Measurements from ENCODE around the gene BUD31. TPM values are rescaled to one million over a fixed set of nuclear protein-coding genes. Genes with fewer than 3 reads are reported as not detected.
A peak's percentile ranks its signal among the peaks of the same experiment; 100 is the strongest.

BUD31 gene
- total RNA-seq, 4 donors from 2014 or later, result 55.9 to 87.3 (median 75.8) TPM

DNA sequence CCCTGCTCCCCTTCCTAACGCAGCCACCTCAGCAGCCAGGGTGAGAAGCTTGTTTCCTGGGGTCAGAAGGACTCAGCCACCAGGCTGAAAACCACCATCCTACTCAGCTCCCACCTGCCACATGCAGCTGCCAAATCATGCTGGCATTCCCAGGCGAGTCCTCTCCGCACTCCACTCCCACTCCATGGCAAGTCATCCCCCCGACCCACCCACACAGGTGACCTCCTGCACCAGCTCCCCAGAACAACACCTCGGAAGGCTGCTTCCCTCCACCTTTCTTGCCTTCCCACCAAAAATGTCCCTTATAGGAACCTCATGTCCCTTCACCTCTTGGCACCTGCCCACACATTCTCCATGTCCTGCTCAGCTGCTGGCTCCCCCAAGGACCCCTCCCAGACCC is 5.0 kb upstream of the BUD31 start:
- TF ChIP-seq, protein P1, sequence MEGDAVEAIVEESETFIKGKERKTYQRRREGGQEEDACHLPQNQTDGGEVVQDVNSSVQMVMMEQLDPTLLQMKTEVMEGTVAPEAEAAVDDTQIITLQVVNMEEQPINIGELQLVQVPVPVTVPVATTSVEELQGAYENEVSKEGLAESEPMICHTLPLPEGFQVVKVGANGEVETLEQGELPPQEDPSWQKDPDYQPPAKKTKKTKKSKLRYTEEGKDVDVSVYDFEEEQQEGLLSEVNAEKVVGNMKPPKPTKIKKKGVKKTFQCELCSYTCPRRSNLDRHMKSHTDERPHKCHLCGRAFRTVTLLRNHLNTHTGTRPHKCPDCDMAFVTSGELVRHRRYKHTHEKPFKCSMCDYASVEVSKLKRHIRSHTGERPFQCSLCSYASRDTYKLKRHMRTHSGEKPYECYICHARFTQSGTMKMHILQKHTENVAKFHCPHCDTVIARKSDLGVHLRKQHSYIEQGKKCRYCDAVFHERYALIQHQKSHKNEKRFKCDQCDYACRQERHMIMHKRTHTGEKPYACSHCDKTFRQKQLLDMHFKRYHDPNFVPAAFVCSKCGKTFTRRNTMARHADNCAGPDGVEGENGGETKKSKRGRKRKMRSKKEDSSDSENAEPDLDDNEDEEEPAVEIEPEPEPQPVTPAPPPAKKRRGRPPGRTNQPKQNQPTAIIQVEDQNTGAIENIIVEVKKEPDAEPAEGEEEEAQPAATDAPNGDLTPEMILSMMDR (IDR thresholded peaks at IDR 0.05), result no peak
- TF ChIP-seq POLR2A (IDR thresholded peaks at IDR 0.05), result no peak
- no peak for TF ChIP-seq EP300 (IDR thresholded peaks at IDR 0.05)
- no peak for DNase-seq (ENCODE audit: low spot score in 2 of 2)
- H3K9me3 ChIP-seq, result no peaks in the 10 kb centered on the region
- 71 to 85% methylated on average over 5 of the region's 5 CpGs for WGBS, 2 donors
- H3K4me1 ChIP-seq, result peaks cover 0 to 64% (median 29%) of the 10 kb centered on the region in 4 donors
- H3K4me3 ChIP-seq, result no peak overlapping the region
- no peaks in the 10 kb centered on the region for H3K27me3 ChIP-seq
- peaks cover 0 to 63% (median 3%) of the 10 kb centered on the region in 3 donors for H3K36me3 ChIP-seq
- H3K27ac ChIP-seq, result peak overlapping the region in 2 of 4 donors; percentile 16 to 48

DNA sequence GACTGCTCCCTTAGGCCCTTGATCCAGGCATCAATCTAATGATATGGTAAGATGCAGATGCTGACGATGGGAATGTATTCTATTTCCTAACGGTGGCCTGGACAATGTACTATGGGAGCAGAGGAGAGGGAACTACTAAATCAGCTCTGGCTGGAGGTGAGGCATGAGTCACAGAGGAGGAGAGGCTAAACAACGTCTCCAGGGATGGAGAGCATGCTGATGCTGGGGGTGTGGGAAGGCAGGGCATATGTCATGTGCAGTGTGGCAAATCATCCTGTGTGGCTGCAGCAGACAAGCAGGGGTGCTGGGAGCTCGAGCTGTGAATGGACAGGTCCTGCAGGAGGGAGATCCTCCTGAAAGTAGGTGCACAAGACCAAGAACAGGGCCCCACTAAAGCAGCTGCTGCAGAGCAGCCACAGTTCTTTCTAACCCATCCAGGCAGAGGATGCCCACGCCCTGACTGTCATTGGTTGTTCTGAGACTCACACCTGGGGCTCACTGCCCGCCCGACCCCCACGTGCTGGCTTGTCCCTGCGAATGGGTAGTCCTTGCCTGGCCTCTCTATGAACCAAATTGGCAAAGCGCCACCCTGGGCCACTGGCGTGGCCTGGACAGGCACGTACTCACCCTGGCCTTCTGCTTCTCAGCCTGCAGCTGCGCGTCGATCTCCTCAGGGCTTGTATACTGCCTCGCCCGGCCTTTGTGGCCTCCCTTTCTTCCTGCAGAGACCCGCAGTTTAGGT is 4.4 kb upstream of the BUD31 start:
- Histone ChIP-seq H3K36me3 (peaks cover 0 to 56% (median 3%) of the 10 kb centered on the region in 3 donors), H3K4me3 (no peak overlapping the region), H3K27ac (peak overlapping the region in 2 of 4 donors; percentile 16 to 48), H3K9me3 (no peaks in the 10 kb centered on the region), H3K27me3 (no peaks in the 10 kb centered on the region), H3K4me1 (peaks cover 0 to 59% (median 29%) of the 10 kb centered on the region in 4 donors)
- DNase-seq (ENCODE audit: low spot score in 2 of 2), result no peak
- TF ChIP-seq EP300 (IDR thresholded peaks at IDR 0.05), result no peak
- TF ChIP-seq, protein P1 (IDR thresholded peaks at IDR 0.05), result no peak
- no peak for TF ChIP-seq POLR2A (IDR thresholded peaks at IDR 0.05)
- 75 to 77% methylated on average over 17 to 18 of the region's 18 CpGs for WGBS, 2 donors

DNA sequence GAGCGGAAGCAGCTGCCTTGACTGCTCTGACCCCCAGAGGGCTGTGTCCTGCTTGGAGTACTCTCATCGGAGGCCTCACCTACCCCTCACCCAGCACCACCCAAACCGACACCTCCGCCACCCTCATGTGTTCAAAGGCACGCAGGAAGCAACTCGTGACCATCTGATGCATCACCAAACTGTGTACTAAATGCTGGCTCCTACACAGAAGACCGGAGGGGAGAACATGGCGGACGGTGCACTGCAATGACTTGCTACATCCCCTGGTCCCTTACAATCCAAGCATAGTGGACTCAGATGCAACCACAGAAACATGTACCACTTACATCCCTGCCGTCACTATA is 3.8 kb upstream of the BUD31 start:
- Histone ChIP-seq H3K9me3 (no peaks in the 10 kb centered on the region), H3K27me3 (no peaks in the 10 kb centered on the region), H3K36me3 (peaks cover 0 to 51% (median 3%) of the 10 kb centered on the region in 3 donors), H3K4me1 (peaks cover 0 to 60% (median 33%) of the 10 kb centered on the region in 4 donors), H3K27ac (peak overlapping the region in 1 of 4 donors; percentile 48), H3K4me3 (no peak overlapping the region)
- DNase-seq (ENCODE audit: low spot score in 2 of 2), result no peak
- 87 to 90% methylated on average over 10 of the region's 10 CpGs for WGBS, 2 donors
- TF ChIP-seq, protein P1 (IDR thresholded peaks at IDR 0.05), result no peak
- TF ChIP-seq EP300 (IDR thresholded peaks at IDR 0.05) (no peak), POLR2A (IDR thresholded peaks at IDR 0.05) (no peak)

DNA sequence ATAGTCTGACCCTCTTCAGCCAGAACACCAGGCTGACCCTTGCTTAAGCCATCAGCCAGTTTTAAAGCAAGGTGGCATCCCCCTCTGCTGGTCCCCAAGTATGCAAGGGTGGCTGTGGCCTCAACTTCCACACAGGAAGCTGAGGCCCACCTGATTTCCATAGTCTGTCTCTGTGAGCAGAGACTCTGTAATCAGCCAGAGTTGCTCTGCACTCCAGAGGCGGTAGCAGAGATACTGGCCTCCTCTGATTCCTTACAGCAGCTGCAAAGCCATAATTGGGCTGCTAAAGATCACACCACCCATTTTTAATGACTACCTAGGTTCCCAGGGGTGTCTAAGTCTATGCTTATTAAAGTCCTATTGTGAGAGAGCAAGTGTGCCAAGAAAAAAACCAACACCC is 2.2 kb upstream of the BUD31 start:
- Histone ChIP-seq H3K36me3 (peaks cover 0 to 49% (median 5%) of the 10 kb centered on the region in 3 donors), H3K27me3 (no peaks in the 10 kb centered on the region), H3K27ac (peak overlapping the region in 2 of 4 donors; percentile 95 to 96), H3K4me1 (peaks cover 0 to 66% (median 39%) of the 10 kb centered on the region in 4 donors), H3K9me3 (no peaks in the 10 kb centered on the region), H3K4me3 (no peak overlapping the region)
- TF ChIP-seq, protein P1 (IDR thresholded peaks at IDR 0.05), result no peak
- TF ChIP-seq EP300 (IDR thresholded peaks at IDR 0.05), result no peak
- no peak for TF ChIP-seq POLR2A (IDR thresholded peaks at IDR 0.05)
- no peak for DNase-seq (ENCODE audit: low spot score in 2 of 2)
- 50 to 82% methylated on average over 1 of the region's 1 CpG for WGBS, 2 donors

DNA sequence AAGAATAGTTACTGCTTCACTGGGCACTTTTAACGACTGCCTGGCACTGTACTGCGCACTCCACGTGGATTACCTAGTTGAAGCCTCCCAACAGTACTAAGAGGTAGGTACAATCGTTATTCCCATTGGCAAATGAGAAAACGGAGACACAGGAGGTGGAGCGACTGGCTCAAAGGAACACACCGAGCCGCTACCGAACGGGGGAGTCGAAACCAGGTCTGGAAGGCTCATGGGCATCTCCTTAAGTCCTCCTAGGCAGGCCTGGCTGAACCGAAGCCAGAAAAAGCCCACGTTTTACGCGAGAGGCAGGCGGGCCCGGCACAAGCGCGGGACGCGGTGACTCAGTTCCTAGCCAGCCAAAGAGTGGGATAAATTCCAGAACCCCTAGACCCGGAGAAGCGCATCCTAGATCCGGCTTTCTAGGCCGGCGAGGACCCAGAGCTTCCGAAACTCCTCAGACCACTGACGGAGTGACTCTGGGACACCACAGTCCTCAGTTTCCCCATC is 844 bp upstream of the BUD31 start:
- peak in 1 of 2 donors; percentile 39 for DNase-seq (ENCODE audit: low spot score in 2 of 2)
- Histone ChIP-seq H3K4me3 (peak overlapping the region; percentile 74 to 100 (median 95)), H3K9me3 (no peaks in the 10 kb centered on the region), H3K27ac (peak overlapping the region; percentile 95 to 98 (median 96)), H3K27me3 (no peaks in the 10 kb centered on the region), H3K36me3 (peaks cover 0 to 49% (median 11%) of the 10 kb centered on the region in 3 donors), H3K4me1 (peaks cover 0 to 66% (median 39%) of the 10 kb centered on the region in 4 donors)
- 1% methylated on average over 21 to 23 of the region's 28 CpGs for WGBS, 2 donors
- TF ChIP-seq EP300 (IDR thresholded peaks at IDR 0.05) (no peak), POLR2A (IDR thresholded peaks at IDR 0.05) (no peak)
- TF ChIP-seq, protein P1 (IDR thresholded peaks at IDR 0.05), result no peak
